ENCODE results near the gene NDUFB10.

Gene NDUFB10

DNA sequence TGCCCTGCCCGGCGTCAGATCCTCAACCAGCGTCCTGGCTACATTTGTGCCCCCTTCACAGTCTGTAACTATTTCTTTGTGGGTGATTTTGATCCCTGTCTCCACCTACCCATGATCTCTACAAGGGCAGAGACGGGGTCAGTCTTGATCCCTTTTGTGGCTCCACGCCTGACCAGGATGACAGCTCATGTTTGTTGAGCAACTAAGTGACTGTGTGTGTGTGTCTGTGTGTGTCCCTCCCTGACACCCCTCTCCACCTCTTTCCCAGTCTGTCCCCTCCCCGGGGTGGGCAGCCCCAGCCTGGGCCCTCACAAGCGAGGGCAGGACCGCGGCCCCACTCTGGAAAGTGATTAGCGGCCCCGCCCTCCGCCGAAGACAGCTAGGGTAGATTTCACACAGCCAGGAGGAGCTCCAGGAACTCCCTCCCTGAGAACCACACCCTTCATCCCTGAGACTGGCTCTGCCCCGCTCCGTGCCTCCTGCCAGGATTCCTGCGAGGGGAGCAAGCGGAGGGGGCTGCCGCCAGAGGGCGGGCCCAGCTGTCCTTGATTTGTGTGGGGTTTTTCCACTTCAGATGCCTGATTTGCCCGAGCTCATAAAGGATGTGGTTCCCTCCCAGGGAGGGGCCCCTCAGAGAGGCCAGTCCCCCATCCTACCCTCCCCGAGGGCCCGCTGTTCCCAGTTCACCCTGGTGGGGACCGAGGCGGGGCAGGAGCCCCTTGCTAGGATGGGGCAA is 35.9 kb upstream of the NDUFB10 start:
- Mint-ChIP-seq H3K4me1 (peaks cover 51% of the 10 kb centered on the region), H3K4me3 (no peak overlapping the region), H3K9me3 (no peaks in the 10 kb centered on the region), H3K27ac (no peak overlapping the region), H3K27me3 (ENCODE audit: low read depth, poor library complexity) (peaks cover 58% of the 10 kb centered on the region), H3K36me3 (ENCODE audit: low read depth) (no peaks in the 10 kb centered on the region)
- DNase-seq: peak; percentile 76
- TF ChIP-seq, protein P1, sequence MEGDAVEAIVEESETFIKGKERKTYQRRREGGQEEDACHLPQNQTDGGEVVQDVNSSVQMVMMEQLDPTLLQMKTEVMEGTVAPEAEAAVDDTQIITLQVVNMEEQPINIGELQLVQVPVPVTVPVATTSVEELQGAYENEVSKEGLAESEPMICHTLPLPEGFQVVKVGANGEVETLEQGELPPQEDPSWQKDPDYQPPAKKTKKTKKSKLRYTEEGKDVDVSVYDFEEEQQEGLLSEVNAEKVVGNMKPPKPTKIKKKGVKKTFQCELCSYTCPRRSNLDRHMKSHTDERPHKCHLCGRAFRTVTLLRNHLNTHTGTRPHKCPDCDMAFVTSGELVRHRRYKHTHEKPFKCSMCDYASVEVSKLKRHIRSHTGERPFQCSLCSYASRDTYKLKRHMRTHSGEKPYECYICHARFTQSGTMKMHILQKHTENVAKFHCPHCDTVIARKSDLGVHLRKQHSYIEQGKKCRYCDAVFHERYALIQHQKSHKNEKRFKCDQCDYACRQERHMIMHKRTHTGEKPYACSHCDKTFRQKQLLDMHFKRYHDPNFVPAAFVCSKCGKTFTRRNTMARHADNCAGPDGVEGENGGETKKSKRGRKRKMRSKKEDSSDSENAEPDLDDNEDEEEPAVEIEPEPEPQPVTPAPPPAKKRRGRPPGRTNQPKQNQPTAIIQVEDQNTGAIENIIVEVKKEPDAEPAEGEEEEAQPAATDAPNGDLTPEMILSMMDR (IDR thresholded peaks at IDR 0.05): peak; percentile 55

DNA sequence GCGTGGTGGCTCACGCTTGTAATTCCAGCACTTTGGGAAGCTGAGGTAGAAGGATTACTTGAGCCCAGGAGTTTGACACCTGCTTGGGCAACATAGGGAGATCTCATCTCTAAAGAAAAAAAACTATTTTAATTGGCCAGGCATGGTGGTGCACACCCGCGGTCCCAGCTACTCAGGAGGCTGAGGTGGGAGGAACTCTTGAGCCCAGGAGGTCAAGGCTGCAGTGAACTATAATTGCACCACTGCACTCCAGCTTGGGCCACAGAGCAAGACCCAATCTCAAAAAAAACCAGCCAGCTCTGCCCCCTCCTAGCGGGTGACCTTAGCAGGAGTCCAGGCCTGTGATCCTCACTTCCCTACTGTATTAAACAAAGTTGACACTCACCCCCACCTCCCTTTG is 35.2 kb upstream of the NDUFB10 start:
- H3K36me3 Mint-ChIP-seq (ENCODE audit: low read depth): no peaks in the 10 kb centered on the region
- TF ChIP-seq, protein P1 (IDR thresholded peaks at IDR 0.05): no peak
- no peak overlapping the region for H3K4me3 Mint-ChIP-seq
- H3K27ac Mint-ChIP-seq: no peak overlapping the region
- peaks cover 50% of the 10 kb centered on the region for H3K4me1 Mint-ChIP-seq
- DNase-seq: no peak
- peaks cover 52% of the 10 kb centered on the region for H3K27me3 Mint-ChIP-seq (ENCODE audit: low read depth, poor library complexity)
- no peaks in the 10 kb centered on the region for H3K9me3 Mint-ChIP-seq

DNA sequence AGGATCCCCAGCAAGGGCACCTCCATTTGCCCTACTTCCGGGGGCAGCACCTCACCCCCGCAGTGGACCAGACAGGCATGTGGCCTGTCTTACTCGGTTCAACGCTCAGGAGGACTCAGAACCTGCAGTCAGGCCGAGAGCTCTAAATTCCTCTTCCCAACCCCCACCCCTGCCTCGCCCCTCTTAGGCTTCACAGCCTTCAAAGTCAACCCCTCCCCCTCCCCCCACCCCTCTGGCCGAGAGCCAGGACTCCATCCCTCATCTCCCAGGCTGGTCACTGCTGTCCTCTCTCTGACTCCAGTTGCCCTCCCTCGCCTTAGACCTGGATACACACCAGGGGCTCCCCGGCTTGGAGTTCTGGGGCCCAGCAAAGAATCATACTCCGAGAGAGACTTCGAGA is 33.1 kb upstream of the NDUFB10 start:
- H3K27me3 Mint-ChIP-seq (ENCODE audit: low read depth, poor library complexity): peaks cover 37% of the 10 kb centered on the region
- H3K9me3 Mint-ChIP-seq: no peaks in the 10 kb centered on the region
- H3K27ac Mint-ChIP-seq: no peak overlapping the region
- H3K36me3 Mint-ChIP-seq (ENCODE audit: low read depth): no peaks in the 10 kb centered on the region
- no peak overlapping the region for H3K4me3 Mint-ChIP-seq
- TF ChIP-seq, protein P1 (IDR thresholded peaks at IDR 0.05): no peak
- H3K4me1 Mint-ChIP-seq: peaks cover 41% of the 10 kb centered on the region
- DNase-seq: no peak

DNA sequence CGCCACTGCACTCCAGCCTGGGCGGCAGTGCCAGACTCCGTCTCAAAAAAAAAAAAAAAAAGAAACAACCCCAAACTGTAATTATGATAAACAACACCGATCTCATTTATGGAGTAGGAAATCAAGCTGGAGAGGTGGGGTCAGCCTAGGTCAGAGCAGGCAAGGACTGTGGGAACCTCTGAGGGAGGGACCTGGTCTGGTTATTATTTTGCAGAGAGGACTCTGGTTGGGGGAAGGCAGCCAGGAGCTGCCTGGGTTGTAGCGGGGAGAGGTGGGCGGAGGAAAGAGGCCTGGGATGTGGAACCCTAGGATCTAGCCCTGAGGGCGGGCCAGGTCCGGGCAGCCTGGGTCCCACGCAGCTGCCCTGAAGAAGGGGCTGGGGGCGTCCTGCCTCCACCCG is 30.2 kb upstream of the NDUFB10 start:
- no peaks in the 10 kb centered on the region for H3K9me3 Mint-ChIP-seq

DNA sequence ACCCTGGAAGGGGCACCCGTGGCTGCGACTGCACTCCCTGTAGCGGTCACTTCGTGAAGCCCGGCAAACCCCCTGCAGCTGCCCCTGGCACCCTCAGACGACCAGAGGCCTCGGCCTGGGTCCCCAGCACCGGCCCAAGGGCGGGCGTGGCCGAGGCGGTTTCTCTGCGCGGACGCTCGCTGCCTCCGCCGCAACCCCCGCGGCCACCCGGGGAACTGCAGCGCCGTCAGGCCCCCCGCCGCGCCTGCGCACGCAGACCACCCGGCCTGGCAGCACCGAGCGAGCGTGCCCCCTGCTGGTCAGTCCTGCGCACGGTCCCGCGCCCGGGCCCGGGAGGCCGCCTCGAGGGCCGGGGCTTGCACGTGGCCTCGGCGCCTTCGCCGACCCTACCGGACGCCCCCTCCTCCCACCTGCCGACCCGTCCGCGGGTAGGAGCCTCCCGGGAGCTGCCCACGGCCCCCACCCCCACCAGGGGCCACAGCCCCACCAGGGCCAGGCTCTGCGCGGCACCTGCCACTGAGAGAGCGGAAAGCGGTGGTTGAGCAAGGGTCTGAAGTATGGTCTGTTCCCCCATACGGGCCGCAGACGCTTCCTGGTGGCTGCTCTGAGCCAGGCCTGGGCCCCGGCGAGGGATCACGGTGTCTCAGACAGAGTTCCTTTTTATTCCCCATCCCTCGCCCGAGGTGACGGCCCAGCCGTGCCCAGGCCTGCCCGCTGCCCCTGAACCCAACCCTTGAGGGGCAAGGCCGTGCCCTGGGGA is 29.6 kb upstream of the NDUFB10 start:
- Mint-ChIP-seq H3K27ac (no peak overlapping the region), H3K9me3 (no peaks in the 10 kb centered on the region), H3K4me3 (peak overlapping the region; percentile 50), H3K27me3 (ENCODE audit: low read depth, poor library complexity) (peaks cover 14% of the 10 kb centered on the region), H3K36me3 (ENCODE audit: low read depth) (no peaks in the 10 kb centered on the region), H3K4me1 (peaks cover 27% of the 10 kb centered on the region)
- DNase-seq: peak; percentile 98
- TF ChIP-seq, protein P1 (IDR thresholded peaks at IDR 0.05): peak; percentile 79

More for the DNA sequence above, 30.2 kb upstream of the NDUFB10 start:
- H3K36me3 Mint-ChIP-seq (ENCODE audit: low read depth): no peaks in the 10 kb centered on the region
- H3K27ac Mint-ChIP-seq: no peak overlapping the region
- peak overlapping the region; percentile 73 for H3K4me3 Mint-ChIP-seq
- peaks cover 14% of the 10 kb centered on the region for H3K27me3 Mint-ChIP-seq (ENCODE audit: low read depth, poor library complexity)
- TF ChIP-seq, protein P1 (IDR thresholded peaks at IDR 0.05): no peak
- no peak for DNase-seq
- peaks cover 32% of the 10 kb centered on the region for H3K4me1 Mint-ChIP-seq
